Liver (tissue), 9 donors: ENCODE data around the gene HSP90AB1. TPM values are rescaled to one million over a fixed set of nuclear protein-coding genes. Genes with fewer than 3 reads are reported as not detected.

Experiments
- DNase-seq: peaks from one replicate; pipeline ENCODE4 v3.0.0-alpha.2; 2017; ENCODE audit warnings: low spot score
- H3K27ac ChIP-seq, 2 donors: one replicate each; pipeline ENCODE4 v1.7.0; 2013; ENCODE audit warnings: inconsistent platforms in 2 of 2, low read length in 2 of 2, control low read depth in 1 of 2, low read depth in 1 of 2, mild to moderate bottlenecking in 1 of 2
- H3K27me3 ChIP-seq, 4 donors: one replicate each; pipeline versions ENCODE4 v1.6.1 to v1.7.0; 2013; ENCODE audit warnings: low read length in 3 of 4, inconsistent platforms in 1 of 4, mild to moderate bottlenecking in 1 of 4, moderate library complexity in 1 of 4; ENCODE audit not compliant: control insufficient read depth in 4 of 4, insufficient read depth in 4 of 4
- H3K36me3 ChIP-seq, 4 donors: one replicate each; pipeline versions ENCODE4 v1.6.1 to v1.7.0; 2013; ENCODE audit warnings: low read length in 3 of 4, mild to moderate bottlenecking in 3 of 4, low read depth in 1 of 4, moderate library complexity in 1 of 4; ENCODE audit not compliant: control insufficient read depth in 4 of 4, insufficient read depth in 3 of 4
- H3K4me1 ChIP-seq, 4 donors: one replicate each; pipeline versions ENCODE4 v1.6.1 to v1.7.0; 2013; ENCODE audit warnings: low read length in 3 of 4, mild to moderate bottlenecking in 3 of 4, moderate library complexity in 1 of 4; ENCODE audit not compliant: control insufficient read depth in 4 of 4, insufficient read depth in 4 of 4
- H3K4me3 ChIP-seq, 3 donors: one replicate each; pipeline versions ENCODE4 v1.6.1 to v1.7.0; 2013; ENCODE audit warnings: low read length in 3 of 3, control low read depth in 1 of 3, low read depth in 1 of 3, mild to moderate bottlenecking in 1 of 3
- H3K9ac ChIP-seq, 2 donors: one replicate each; pipeline ENCODE4 v1.7.0; 2013; ENCODE audit warnings: low read length in 2 of 2, mild to moderate bottlenecking in 2 of 2, moderate library complexity in 2 of 2, control low read depth in 1 of 2, low read depth in 1 of 2
- H3K9me3 ChIP-seq, 4 donors: one replicate each; pipeline versions ENCODE4 v1.6.1 to v1.7.0; 2013; ENCODE audit warnings: low read length in 3 of 4; ENCODE audit not compliant: control insufficient read depth in 4 of 4
- EGR1 ChIP-seq, 2 donors: IDR thresholded peaks; 2 replicates each; pipeline ENCODE4 v1.6.1; 2016 to 2018; ENCODE audit warnings: antibody characterized with exemption in 2 of 2, low read depth in 2 of 2
- FOXA1 ChIP-seq: IDR thresholded peaks from 2 replicates; pipeline ENCODE4 v1.6.1; 2016; ENCODE audit warnings: antibody characterized with exemption
- FOXA2 ChIP-seq: IDR thresholded peaks from 2 replicates; pipeline ENCODE4 v1.6.1; 2016; ENCODE audit warnings: antibody characterized with exemption
- GABPA ChIP-seq, 2 donors: IDR thresholded peaks in 1 of 2; conservative IDR thresholded peaks in 1 of 2; 2 replicates each; pipeline ENCODE4 v1.6.1; 2016; ENCODE audit warnings: antibody characterized with exemption in 2 of 2, mild to moderate bottlenecking in 1 of 2, moderate library complexity in 1 of 2
- HNF4A ChIP-seq, 2 donors: conservative IDR thresholded peaks; 2 replicates each; pipeline ENCODE4 v1.6.1; 2016; ENCODE audit warnings: antibody characterized with exemption in 2 of 2, mild to moderate bottlenecking in 2 of 2
- HNF4G ChIP-seq: IDR thresholded peaks from 2 replicates; pipeline ENCODE4 v1.6.1; 2016; ENCODE audit warnings: antibody characterized with exemption
- JUND ChIP-seq, 2 donors: IDR thresholded peaks; 2 replicates each; pipeline ENCODE4 v1.6.1; 2016; ENCODE audit warnings: antibody characterized with exemption in 2 of 2
- NR2F2 ChIP-seq: IDR thresholded peaks from 2 replicates; pipeline ENCODE4 v1.6.1; 2016; ENCODE audit warnings: antibody characterized with exemption
- RAD21 ChIP-seq, 2 donors: IDR thresholded peaks; 2 replicates each; pipeline ENCODE4 v1.6.1; 2016; ENCODE audit warnings: antibody characterized with exemption in 2 of 2, mild to moderate bottlenecking in 2 of 2
- RXRA ChIP-seq, 2 donors: IDR thresholded peaks; 2 replicates each; pipeline ENCODE4 v1.6.1; 2017 to 2018; ENCODE audit warnings: antibody characterized with exemption in 2 of 2, mild to moderate bottlenecking in 1 of 2
- SP1 ChIP-seq: IDR thresholded peaks from 2 replicates; pipeline ENCODE4 v1.6.1; 2018; ENCODE audit warnings: antibody characterized with exemption, mild to moderate bottlenecking
- TAF1 ChIP-seq: conservative IDR thresholded peaks from 2 replicates; pipeline ENCODE4 v1.6.1; 2016; ENCODE audit warnings: antibody characterized with exemption, mild to moderate bottlenecking
- YY1 ChIP-seq: IDR thresholded peaks from 2 replicates; pipeline ENCODE4 v1.6.1; 2016; ENCODE audit warnings: antibody characterized with exemption, mild to moderate bottlenecking
- WGBS: extraction: QIAGEN DNeasy Blood & Tissue Kit; methylation state at CpG from one replicate; pipeline ENCODE4 v1.1.7; 2013; 5-methylcytosine and 5-hydroxymethylcytosine counted together
- polyA plus RNA-seq, 2 donors: library from polyadenylated mRNA; stranded (reverse) in 1 of 2; unstranded in 1 of 2; fragments of 200-250 nt in 1 of 2; fragments of >200 nt in 1 of 2; fragmentation: Nextera tagmentation in 1 of 2; extraction: Ambion mirVana in 1 of 2; gene quantifications; one replicate each; pipeline versions ENCODE4 v1.2.1 to v1.2.3, GENCODE V29; 2013 to 2015
- total RNA-seq, 2 donors: library from RNA; depleted of rRNA; stranded (reverse); fragments of >200 nt; gene quantifications; one replicate each; pipeline ENCODE4 v1.2.3, GENCODE V29; 2014
- TF ChIP-seq, protein P1 (sequence below): IDR thresholded peaks from 2 replicates; pipeline ENCODE4 v1.6.1; 2016; ENCODE audit warnings: antibody characterized with exemption
- TF ChIP-seq, protein P2 (sequence below): IDR thresholded peaks from 2 replicates; pipeline ENCODE4 v1.6.1; 2016; ENCODE audit warnings: antibody characterized with exemption, mild to moderate bottlenecking
- TF ChIP-seq, protein P3 (sequence below): IDR thresholded peaks from 2 replicates; pipeline ENCODE4 v1.6.1; 2016; ENCODE audit warnings: antibody characterized with exemption
- TF ChIP-seq, protein P4 (sequence below): fragments of 150-350 bp; IDR thresholded peaks from 2 replicates; pipeline ENCODE4 v1.5.1; 2017; ENCODE audit warnings: improper control_type of control experiment, low read depth, low read length; ENCODE audit not compliant: missing input control
- donor health status: healthy.
- donor health status: healthy.
- donor health status: healthy.
- donor health status: healthy.
- donor health status: healthy.

The HSP90AB1 gene
- total and polyA plus RNA-seq, 4 donors = 129 to 281 (median 203) TPM

DNA sequence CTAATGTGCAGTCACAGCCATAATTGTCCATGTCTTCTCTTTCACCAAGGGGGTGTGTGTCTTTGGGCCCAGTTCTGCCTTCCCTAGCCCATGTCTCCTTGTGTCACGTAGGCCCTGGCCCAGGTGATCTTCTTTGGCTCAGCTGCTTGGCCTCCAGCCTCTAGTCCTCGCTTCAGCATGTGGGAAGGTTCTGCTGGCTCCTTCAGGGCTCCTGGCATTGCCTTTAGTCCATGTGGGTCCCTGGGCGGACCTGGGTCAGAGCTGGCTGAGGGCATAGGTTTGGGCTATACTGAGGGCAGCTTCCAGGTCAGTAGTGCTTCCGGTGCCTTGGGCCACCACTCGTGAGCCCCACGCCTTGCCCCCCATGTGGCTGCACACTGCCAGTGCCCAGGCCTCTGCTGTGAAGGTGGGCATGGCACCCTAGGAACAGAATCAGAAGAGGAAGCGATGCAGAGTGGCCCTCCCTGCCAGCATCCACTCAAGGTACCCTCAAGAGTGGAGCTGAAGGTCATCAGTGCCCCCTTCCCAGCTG is 53.5 kb downstream of the HSP90AB1 start:
- H3K4me3 ChIP-seq = no peak overlapping the region
- H3K36me3 ChIP-seq = peaks cover 5 to 51% (median 24%) of the 10 kb centered on the region in 4 donors
- H3K27me3 ChIP-seq = peaks cover 0 to 8% (median under 1%) of the 10 kb centered on the region in 4 donors
- H3K9me3 ChIP-seq = no peaks in the 10 kb centered on the region
- H3K9ac ChIP-seq = no peak overlapping the region
- TF ChIP-seq YY1 (no peak), JUND (IDR thresholded peaks at IDR 0.05) (no peak), RXRA (IDR thresholded peaks at IDR 0.05) (no peak), SP1 (no peak), RAD21 (IDR thresholded peaks at IDR 0.05) (no peak), HNF4A (conservative IDR thresholded peaks at IDR 0.05) (no peak), GABPA (IDR thresholded peaks at IDR 0.05 in 1 of 2, conservative IDR thresholded peaks at IDR 0.05 in 1 of 2) (no peak)
- TF ChIP-seq, protein P1, sequence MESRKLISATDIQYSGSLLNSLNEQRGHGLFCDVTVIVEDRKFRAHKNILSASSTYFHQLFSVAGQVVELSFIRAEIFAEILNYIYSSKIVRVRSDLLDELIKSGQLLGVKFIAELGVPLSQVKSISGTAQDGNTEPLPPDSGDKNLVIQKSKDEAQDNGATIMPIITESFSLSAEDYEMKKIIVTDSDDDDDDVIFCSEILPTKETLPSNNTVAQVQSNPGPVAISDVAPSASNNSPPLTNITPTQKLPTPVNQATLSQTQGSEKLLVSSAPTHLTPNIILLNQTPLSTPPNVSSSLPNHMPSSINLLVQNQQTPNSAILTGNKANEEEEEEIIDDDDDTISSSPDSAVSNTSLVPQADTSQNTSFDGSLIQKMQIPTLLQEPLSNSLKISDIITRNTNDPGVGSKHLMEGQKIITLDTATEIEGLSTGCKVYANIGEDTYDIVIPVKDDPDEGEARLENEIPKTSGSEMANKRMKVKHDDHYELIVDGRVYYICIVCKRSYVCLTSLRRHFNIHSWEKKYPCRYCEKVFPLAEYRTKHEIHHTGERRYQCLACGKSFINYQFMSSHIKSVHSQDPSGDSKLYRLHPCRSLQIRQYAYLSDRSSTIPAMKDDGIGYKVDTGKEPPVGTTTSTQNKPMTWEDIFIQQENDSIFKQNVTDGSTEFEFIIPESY = no peak
- TF ChIP-seq, protein P2, sequence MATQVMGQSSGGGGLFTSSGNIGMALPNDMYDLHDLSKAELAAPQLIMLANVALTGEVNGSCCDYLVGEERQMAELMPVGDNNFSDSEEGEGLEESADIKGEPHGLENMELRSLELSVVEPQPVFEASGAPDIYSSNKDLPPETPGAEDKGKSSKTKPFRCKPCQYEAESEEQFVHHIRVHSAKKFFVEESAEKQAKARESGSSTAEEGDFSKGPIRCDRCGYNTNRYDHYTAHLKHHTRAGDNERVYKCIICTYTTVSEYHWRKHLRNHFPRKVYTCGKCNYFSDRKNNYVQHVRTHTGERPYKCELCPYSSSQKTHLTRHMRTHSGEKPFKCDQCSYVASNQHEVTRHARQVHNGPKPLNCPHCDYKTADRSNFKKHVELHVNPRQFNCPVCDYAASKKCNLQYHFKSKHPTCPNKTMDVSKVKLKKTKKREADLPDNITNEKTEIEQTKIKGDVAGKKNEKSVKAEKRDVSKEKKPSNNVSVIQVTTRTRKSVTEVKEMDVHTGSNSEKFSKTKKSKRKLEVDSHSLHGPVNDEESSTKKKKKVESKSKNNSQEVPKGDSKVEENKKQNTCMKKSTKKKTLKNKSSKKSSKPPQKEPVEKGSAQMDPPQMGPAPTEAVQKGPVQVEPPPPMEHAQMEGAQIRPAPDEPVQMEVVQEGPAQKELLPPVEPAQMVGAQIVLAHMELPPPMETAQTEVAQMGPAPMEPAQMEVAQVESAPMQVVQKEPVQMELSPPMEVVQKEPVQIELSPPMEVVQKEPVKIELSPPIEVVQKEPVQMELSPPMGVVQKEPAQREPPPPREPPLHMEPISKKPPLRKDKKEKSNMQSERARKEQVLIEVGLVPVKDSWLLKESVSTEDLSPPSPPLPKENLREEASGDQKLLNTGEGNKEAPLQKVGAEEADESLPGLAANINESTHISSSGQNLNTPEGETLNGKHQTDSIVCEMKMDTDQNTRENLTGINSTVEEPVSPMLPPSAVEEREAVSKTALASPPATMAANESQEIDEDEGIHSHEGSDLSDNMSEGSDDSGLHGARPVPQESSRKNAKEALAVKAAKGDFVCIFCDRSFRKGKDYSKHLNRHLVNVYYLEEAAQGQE = no peak
- no peak for DNase-seq
- H3K4me1 ChIP-seq = peaks cover 7 to 13% (median 11%) of the 10 kb centered on the region in 4 donors
- 85% methylated on average over 7 of the region's 7 CpGs for WGBS
- no peak overlapping the region for H3K27ac ChIP-seq

DNA sequence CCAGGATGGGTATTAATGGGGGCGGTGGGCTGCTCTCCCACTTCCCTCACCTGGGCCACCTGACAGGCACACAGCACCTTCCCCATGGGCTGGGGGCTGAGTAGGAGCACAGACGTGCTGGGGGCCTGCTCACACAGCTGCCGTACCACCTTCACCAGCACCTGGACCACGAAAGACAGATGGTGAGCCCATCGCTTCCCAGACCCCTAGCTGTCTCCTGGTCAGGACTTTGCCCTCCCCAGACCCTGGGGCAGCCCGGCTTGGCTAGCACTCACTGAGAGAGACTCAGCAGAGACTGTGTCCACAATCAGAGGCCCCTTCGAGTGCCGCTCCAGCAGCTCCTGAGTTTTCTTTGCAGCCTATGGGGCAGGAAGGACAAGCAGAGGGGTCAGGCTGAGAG is 54.2 kb downstream of the HSP90AB1 start:
- Histone ChIP-seq H3K27ac (no peak overlapping the region), H3K36me3 (peaks cover 7 to 58% (median 27%) of the 10 kb centered on the region in 4 donors), H3K4me3 (no peak overlapping the region), H3K27me3 (peaks cover 0 to 2% (median 0%) of the 10 kb centered on the region in 4 donors), H3K4me1 (peaks cover 7 to 13% (median 11%) of the 10 kb centered on the region in 4 donors), H3K9ac (no peak overlapping the region), H3K9me3 (no peaks in the 10 kb centered on the region)
- WGBS = 94% methylated on average over 8 of the region's 8 CpGs
- DNase-seq = no peak
- no peak for TF ChIP-seq TAF1
- no peak for TF ChIP-seq GABPA (IDR thresholded peaks at IDR 0.05 in 1 of 2, conservative IDR thresholded peaks at IDR 0.05 in 1 of 2)
- TF ChIP-seq NR2F2 = no peak
- TF ChIP-seq HNF4G = no peak
- TF ChIP-seq FOXA1 = no peak
- TF ChIP-seq FOXA2 = no peak
- TF ChIP-seq, protein P3, sequence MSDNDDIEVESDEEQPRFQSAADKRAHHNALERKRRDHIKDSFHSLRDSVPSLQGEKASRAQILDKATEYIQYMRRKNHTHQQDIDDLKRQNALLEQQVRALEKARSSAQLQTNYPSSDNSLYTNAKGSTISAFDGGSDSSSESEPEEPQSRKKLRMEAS = no peak
- no peak for TF ChIP-seq JUND (IDR thresholded peaks at IDR 0.05)
- TF ChIP-seq, protein P4, sequence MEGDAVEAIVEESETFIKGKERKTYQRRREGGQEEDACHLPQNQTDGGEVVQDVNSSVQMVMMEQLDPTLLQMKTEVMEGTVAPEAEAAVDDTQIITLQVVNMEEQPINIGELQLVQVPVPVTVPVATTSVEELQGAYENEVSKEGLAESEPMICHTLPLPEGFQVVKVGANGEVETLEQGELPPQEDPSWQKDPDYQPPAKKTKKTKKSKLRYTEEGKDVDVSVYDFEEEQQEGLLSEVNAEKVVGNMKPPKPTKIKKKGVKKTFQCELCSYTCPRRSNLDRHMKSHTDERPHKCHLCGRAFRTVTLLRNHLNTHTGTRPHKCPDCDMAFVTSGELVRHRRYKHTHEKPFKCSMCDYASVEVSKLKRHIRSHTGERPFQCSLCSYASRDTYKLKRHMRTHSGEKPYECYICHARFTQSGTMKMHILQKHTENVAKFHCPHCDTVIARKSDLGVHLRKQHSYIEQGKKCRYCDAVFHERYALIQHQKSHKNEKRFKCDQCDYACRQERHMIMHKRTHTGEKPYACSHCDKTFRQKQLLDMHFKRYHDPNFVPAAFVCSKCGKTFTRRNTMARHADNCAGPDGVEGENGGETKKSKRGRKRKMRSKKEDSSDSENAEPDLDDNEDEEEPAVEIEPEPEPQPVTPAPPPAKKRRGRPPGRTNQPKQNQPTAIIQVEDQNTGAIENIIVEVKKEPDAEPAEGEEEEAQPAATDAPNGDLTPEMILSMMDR = no peak
- TF ChIP-seq HNF4A (conservative IDR thresholded peaks at IDR 0.05) = no peak
- TF ChIP-seq, protein P2 = no peak
- TF ChIP-seq RAD21 (IDR thresholded peaks at IDR 0.05) = no peak
- no peak for TF ChIP-seq YY1
- TF ChIP-seq SP1 = no peak
- TF ChIP-seq EGR1 (IDR thresholded peaks at IDR 0.05; ENCODE audit: low read depth in 2 of 2) = no peak
